Mesothelial cell of epicardium (in vitro differentiated cells): ENCODE data around the gene PKP4. TPM values are rescaled to one million over a fixed set of nuclear protein-coding genes. Genes with fewer than 3 reads are reported as not detected.

Source experiments
- DNase-seq, 2 experiments: peaks; one replicate each; pipeline ENCODE4 v3.0.0; 2021; ENCODE audit warnings: low spot score in 2 of 2; ENCODE audit not compliant: unreplicated experiment in 2 of 2
- H3K27ac Mint-ChIP-seq: 2 replicates; pipeline ENCODE4 v1.8.0; 2021; ENCODE audit warnings: mixed read lengths
- H3K27me3 Mint-ChIP-seq: 2 replicates; pipeline ENCODE4 v1.8.0; 2021; ENCODE audit warnings: low read depth, mixed read lengths
- H3K36me3 Mint-ChIP-seq: 2 replicates; pipeline ENCODE4 v1.8.0; 2021; ENCODE audit warnings: mixed read lengths
- H3K4me1 Mint-ChIP-seq: 2 replicates; pipeline ENCODE4 v1.8.0; 2021; ENCODE audit warnings: mixed read lengths
- H3K4me3 Mint-ChIP-seq: 2 replicates; pipeline ENCODE4 v1.8.0; 2021; ENCODE audit warnings: mild to moderate bottlenecking, moderate library complexity, mixed read lengths
- H3K9me3 Mint-ChIP-seq: 2 replicates; pipeline ENCODE4 v1.8.0; 2021; ENCODE audit warnings: mixed read lengths
- CTCF ChIP-seq: fragments of 200-600 bp; sonication (generic); IDR thresholded peaks from one replicate; pipeline ENCODE4 v1.5.0; 2021; ENCODE audit warnings: antibody characterized with exemption; ENCODE audit not compliant: unreplicated experiment
- total RNA-seq: library from RNA; stranded (reverse); gene quantifications from 3 replicates; pipeline ENCODE4 v1.2.1, GENCODE V29; 2021

Gene PKP4
- total RNA-seq, 1 donor from 2014 or later = 70.8 TPM

GRCh38 chr2:158666969-158667368 is 210.2 kb downstream of the PKP4 start:
- Mint-ChIP-seq H3K27ac (peak overlapping the region; percentile 41), H3K4me3 (no peak overlapping the region), H3K9me3 (no peaks in the 10 kb centered on the region), H3K4me1 (peaks cover 49% of the 10 kb centered on the region), H3K27me3 (no peaks in the 10 kb centered on the region), H3K36me3 (peaks cover 19% of the 10 kb centered on the region)
- DNase-seq = no peak
- TF ChIP-seq CTCF = no peak

- DNase-seq = no peak
- H3K9me3 Mint-ChIP-seq = no peaks in the 10 kb centered on the region
- no peaks in the 10 kb centered on the region for H3K27me3 Mint-ChIP-seq
- H3K27ac Mint-ChIP-seq = no peak overlapping the region
- peaks cover 49% of the 10 kb centered on the region for H3K4me1 Mint-ChIP-seq
- H3K4me3 Mint-ChIP-seq = no peak overlapping the region
- peaks cover 21% of the 10 kb centered on the region for H3K36me3 Mint-ChIP-seq
- no peak for TF ChIP-seq CTCF
Observed at GRCh38 chr2:158667586-158667985, 210.8 kb downstream of the PKP4 start.

GRCh38 chr2:158668001-158668765 is 211.4 kb downstream of the PKP4 start:
- no peak overlapping the region for H3K4me3 Mint-ChIP-seq
- H3K9me3 Mint-ChIP-seq = no peaks in the 10 kb centered on the region
- TF ChIP-seq CTCF = no peak
- H3K4me1 Mint-ChIP-seq = peaks cover 49% of the 10 kb centered on the region
- peaks cover 27% of the 10 kb centered on the region for H3K36me3 Mint-ChIP-seq
- DNase-seq = no peak
- H3K27ac Mint-ChIP-seq = peak overlapping the region; percentile 10
- H3K27me3 Mint-ChIP-seq = no peaks in the 10 kb centered on the region

GRCh38 chr2:158670292-158670691 is 213.5 kb downstream of the PKP4 start:
- Mint-ChIP-seq H3K4me3 (no peak overlapping the region), H3K4me1 (peaks cover 38% of the 10 kb centered on the region), H3K27ac (no peak overlapping the region), H3K36me3 (peaks cover 40% of the 10 kb centered on the region), H3K9me3 (no peaks in the 10 kb centered on the region), H3K27me3 (no peaks in the 10 kb centered on the region)
- no peak for TF ChIP-seq CTCF
- no peak for DNase-seq

GRCh38 chr2:158671360-158672245 is 214.9 kb downstream of the PKP4 start:
- no peak for DNase-seq
- H3K36me3 Mint-ChIP-seq = peaks cover 47% of the 10 kb centered on the region
- H3K27me3 Mint-ChIP-seq = no peaks in the 10 kb centered on the region
- peaks cover 25% of the 10 kb centered on the region for H3K4me1 Mint-ChIP-seq
- no peak overlapping the region for H3K27ac Mint-ChIP-seq
- H3K9me3 Mint-ChIP-seq = no peaks in the 10 kb centered on the region
- H3K4me3 Mint-ChIP-seq = no peak overlapping the region
- TF ChIP-seq CTCF = no peak
